ENCODE data around the gene P2RX3. TPM values are rescaled to one million over a fixed set of nuclear protein-coding genes. Genes with fewer than 3 reads are reported as not detected.

The P2RX3 gene
- total RNA-seq, 1 donor from 2014 or later = 0.23 TPM

DNA sequence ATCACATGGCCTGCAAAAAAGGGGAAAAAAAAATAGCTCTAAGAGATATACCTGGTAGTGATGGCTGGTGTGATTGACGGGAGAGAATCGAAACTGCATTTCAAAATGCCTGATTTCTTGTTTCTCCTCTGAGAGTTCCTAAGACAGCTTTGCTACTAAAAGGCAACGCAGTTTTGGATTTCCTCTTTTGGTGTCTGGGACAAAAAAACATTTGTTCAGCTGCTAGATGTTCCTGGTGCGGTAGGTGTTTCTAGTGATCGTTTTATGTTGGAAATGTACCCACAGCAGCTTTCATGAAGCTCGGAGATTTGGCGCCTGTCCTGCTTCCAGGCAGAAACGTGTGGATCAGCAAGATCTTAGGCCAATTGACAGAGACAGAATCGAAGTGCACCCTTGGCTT lies 18.1 kb downstream of the P2RX3 start:
- TF ChIP-seq, protein P1, sequence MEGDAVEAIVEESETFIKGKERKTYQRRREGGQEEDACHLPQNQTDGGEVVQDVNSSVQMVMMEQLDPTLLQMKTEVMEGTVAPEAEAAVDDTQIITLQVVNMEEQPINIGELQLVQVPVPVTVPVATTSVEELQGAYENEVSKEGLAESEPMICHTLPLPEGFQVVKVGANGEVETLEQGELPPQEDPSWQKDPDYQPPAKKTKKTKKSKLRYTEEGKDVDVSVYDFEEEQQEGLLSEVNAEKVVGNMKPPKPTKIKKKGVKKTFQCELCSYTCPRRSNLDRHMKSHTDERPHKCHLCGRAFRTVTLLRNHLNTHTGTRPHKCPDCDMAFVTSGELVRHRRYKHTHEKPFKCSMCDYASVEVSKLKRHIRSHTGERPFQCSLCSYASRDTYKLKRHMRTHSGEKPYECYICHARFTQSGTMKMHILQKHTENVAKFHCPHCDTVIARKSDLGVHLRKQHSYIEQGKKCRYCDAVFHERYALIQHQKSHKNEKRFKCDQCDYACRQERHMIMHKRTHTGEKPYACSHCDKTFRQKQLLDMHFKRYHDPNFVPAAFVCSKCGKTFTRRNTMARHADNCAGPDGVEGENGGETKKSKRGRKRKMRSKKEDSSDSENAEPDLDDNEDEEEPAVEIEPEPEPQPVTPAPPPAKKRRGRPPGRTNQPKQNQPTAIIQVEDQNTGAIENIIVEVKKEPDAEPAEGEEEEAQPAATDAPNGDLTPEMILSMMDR (IDR thresholded peaks at IDR 0.05; ENCODE audit: unreplicated experiment) = no peak
- Mint-ChIP-seq H3K4me3 (ENCODE audit: unreplicated experiment) (no peak overlapping the region), H3K4me1 (ENCODE audit: unreplicated experiment) (no peaks in the 10 kb centered on the region), H3K27me3 (ENCODE audit: unreplicated experiment) (peaks cover 5% of the 10 kb centered on the region), H3K36me3 (ENCODE audit: low read depth, unreplicated experiment) (no peaks in the 10 kb centered on the region), H3K27ac (ENCODE audit: unreplicated experiment) (no peak overlapping the region), H3K9me3 (ENCODE audit: unreplicated experiment) (no peaks in the 10 kb centered on the region)
- DNase-seq (ENCODE audit: low spot score) = no peak

DNA sequence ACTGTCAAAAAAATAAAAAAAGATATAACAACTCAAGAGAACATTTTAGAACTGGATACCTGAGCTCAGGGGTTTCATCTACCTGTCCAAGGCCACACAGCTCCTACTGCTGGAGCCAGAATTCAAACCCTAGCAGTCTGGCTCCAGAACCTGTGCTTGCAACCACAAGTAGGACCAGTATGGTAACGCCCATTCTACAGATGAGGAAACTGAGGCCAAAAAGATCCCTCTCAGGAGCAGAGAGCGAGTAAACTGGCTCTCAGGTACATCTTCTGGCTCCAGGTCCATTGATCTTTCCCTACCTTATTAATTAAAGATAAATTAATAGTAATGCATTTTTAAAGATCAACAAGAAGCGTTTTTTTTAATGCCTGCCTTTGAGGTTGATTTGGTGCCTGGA lies 19.2 kb downstream of the P2RX3 start:
- Mint-ChIP-seq H3K9me3 (ENCODE audit: unreplicated experiment) (no peaks in the 10 kb centered on the region), H3K27me3 (ENCODE audit: unreplicated experiment) (peaks cover 5% of the 10 kb centered on the region), H3K36me3 (ENCODE audit: low read depth, unreplicated experiment) (no peaks in the 10 kb centered on the region), H3K4me1 (ENCODE audit: unreplicated experiment) (no peaks in the 10 kb centered on the region), H3K4me3 (ENCODE audit: unreplicated experiment) (no peak overlapping the region), H3K27ac (ENCODE audit: unreplicated experiment) (no peak overlapping the region)
- DNase-seq (ENCODE audit: low spot score) = no peak
- TF ChIP-seq, protein P1 (IDR thresholded peaks at IDR 0.05; ENCODE audit: unreplicated experiment) = no peak

DNA sequence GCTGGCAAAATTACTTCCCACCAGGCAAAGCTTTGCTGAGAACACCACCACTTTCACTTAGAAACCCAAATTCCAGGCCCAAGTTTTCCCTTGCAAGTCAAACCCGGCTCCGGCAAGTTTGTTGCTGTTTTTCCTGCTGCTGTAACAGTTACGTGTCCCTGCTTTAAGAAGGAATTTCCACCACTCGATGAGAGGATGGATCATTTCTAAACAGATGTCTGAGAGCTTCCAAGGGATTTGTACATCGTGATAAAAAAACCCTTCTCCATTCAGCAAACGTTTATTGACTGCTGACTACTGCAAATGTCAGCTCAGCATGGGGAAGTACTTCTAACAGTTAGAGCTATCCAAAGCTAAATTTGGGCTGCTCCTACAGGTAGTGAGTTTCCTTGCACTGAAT lies 19.7 kb downstream of the P2RX3 start:
- Mint-ChIP-seq H3K36me3 (ENCODE audit: low read depth, unreplicated experiment) (no peaks in the 10 kb centered on the region), H3K27ac (ENCODE audit: unreplicated experiment) (no peak overlapping the region), H3K9me3 (ENCODE audit: unreplicated experiment) (no peaks in the 10 kb centered on the region), H3K4me3 (ENCODE audit: unreplicated experiment) (no peak overlapping the region), H3K4me1 (ENCODE audit: unreplicated experiment) (no peaks in the 10 kb centered on the region), H3K27me3 (ENCODE audit: unreplicated experiment) (peaks cover 5% of the 10 kb centered on the region)
- TF ChIP-seq, protein P1 (IDR thresholded peaks at IDR 0.05; ENCODE audit: unreplicated experiment) = no peak
- DNase-seq (ENCODE audit: low spot score) = no peak

DNA sequence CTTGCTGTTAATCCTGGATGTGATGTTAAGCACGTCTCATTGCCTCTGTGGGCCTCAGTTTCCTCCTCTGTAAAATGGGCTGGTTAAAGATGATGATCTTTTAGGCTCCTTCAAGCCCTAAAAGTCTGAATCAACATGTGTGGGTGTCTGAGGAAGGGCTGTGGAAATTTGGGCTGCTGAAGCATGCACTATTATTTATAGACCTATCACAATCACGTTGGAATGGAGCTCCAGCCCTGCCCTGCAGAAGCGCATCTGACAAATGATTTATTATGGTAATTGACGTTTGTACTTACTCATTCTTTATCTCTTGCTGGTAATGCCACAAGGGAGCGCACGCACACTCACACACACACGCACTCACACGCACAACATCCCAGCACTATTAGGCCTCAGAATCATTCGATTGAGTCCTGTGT lies 20.4 kb downstream of the P2RX3 start:
- TF ChIP-seq, protein P1 (IDR thresholded peaks at IDR 0.05; ENCODE audit: unreplicated experiment) = no peak
- no peak overlapping the region for H3K4me3 Mint-ChIP-seq (ENCODE audit: unreplicated experiment)
- no peak overlapping the region for H3K27ac Mint-ChIP-seq (ENCODE audit: unreplicated experiment)
- H3K9me3 Mint-ChIP-seq (ENCODE audit: unreplicated experiment) = no peaks in the 10 kb centered on the region
- no peaks in the 10 kb centered on the region for H3K36me3 Mint-ChIP-seq (ENCODE audit: low read depth, unreplicated experiment)
- DNase-seq (ENCODE audit: low spot score) = no peak
- no peaks in the 10 kb centered on the region for H3K4me1 Mint-ChIP-seq (ENCODE audit: unreplicated experiment)
- H3K27me3 Mint-ChIP-seq (ENCODE audit: unreplicated experiment) = peaks cover 6% of the 10 kb centered on the region

DNA sequence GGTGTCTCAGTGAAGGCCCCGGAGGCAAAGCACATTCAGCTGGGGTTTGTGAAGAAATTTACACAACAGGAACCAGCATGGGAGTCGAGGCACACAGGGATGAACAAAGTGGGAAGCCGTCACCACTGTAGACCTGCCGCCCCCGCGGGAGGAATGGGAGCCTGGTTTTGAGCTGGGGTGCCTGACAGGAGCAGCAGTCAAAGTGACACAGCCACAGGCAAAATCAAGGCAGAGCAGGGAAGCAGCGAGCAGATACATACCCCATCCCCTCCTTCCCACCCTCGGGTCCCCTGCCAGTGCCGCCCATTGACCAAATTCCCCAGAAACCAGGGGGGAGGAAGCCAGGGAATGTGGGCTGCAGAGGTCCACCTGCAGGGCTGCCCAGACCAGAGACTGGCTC lies 20.8 kb downstream of the P2RX3 start:
- Mint-ChIP-seq H3K4me1 (ENCODE audit: unreplicated experiment) (no peaks in the 10 kb centered on the region), H3K27me3 (ENCODE audit: unreplicated experiment) (peaks cover 5% of the 10 kb centered on the region), H3K27ac (ENCODE audit: unreplicated experiment) (no peak overlapping the region), H3K36me3 (ENCODE audit: low read depth, unreplicated experiment) (no peaks in the 10 kb centered on the region), H3K9me3 (ENCODE audit: unreplicated experiment) (no peaks in the 10 kb centered on the region), H3K4me3 (ENCODE audit: unreplicated experiment) (no peak overlapping the region)
- TF ChIP-seq, protein P1 (IDR thresholded peaks at IDR 0.05; ENCODE audit: unreplicated experiment) = no peak
- DNase-seq (ENCODE audit: low spot score) = no peak
